Glutamatergic neuron (in vitro differentiated cells): ENCODE data around the gene CHRM2. TPM values are rescaled to one million over a fixed set of nuclear protein-coding genes. Genes with fewer than 3 reads are reported as not detected.

Source experiments
- DNase-seq: peaks from one replicate; pipeline ENCODE4 v3.0.0; 2022
- H3K27ac Mint-ChIP-seq: one replicate; pipeline ENCODE4 v1.8.0; 2020; ENCODE audit warnings: mild to moderate bottlenecking, mixed read lengths, inconsistent platforms; ENCODE audit not compliant: unreplicated experiment
- H3K27me3 Mint-ChIP-seq: one replicate; pipeline ENCODE4 v1.8.0; 2020; ENCODE audit warnings: mild to moderate bottlenecking, moderate library complexity, mixed read lengths, inconsistent platforms; ENCODE audit not compliant: unreplicated experiment
- H3K36me3 Mint-ChIP-seq: one replicate; pipeline ENCODE4 v1.8.0; 2020; ENCODE audit warnings: mild to moderate bottlenecking, mixed read lengths, inconsistent platforms; ENCODE audit not compliant: unreplicated experiment
- H3K4me1 Mint-ChIP-seq: one replicate; pipeline ENCODE4 v1.8.0; 2020; ENCODE audit warnings: mild to moderate bottlenecking, low read depth, mixed read lengths, inconsistent platforms; ENCODE audit not compliant: unreplicated experiment
- H3K4me3 Mint-ChIP-seq: one replicate; pipeline ENCODE4 v1.8.0; 2020; ENCODE audit warnings: mild to moderate bottlenecking, mixed read lengths, inconsistent platforms; ENCODE audit not compliant: unreplicated experiment
- H3K9me3 Mint-ChIP-seq: one replicate; pipeline ENCODE4 v1.8.0; 2020; ENCODE audit warnings: mild to moderate bottlenecking, moderate library complexity, mixed read lengths, inconsistent platforms; ENCODE audit not compliant: unreplicated experiment
- CTCF ChIP-seq: fragments of 200-600 bp; sonication (generic); IDR thresholded peaks from one replicate; pipeline ENCODE4 v1.5.0; 2021; ENCODE audit not compliant: partially characterized antibody, unreplicated experiment
- total RNA-seq: library from RNA; stranded (reverse); fragmentation: NEBNext Ultra II Directional; extraction: Animal tissue kit (Norgen Biotek cat#: 25700); gene quantifications from one replicate; pipeline ENCODE4 v1.2.1, GENCODE V29; 2021; ENCODE audit not compliant: unreplicated experiment

Gene CHRM2
- total RNA-seq, 1 donor from 2014 or later = not detected

DNA sequence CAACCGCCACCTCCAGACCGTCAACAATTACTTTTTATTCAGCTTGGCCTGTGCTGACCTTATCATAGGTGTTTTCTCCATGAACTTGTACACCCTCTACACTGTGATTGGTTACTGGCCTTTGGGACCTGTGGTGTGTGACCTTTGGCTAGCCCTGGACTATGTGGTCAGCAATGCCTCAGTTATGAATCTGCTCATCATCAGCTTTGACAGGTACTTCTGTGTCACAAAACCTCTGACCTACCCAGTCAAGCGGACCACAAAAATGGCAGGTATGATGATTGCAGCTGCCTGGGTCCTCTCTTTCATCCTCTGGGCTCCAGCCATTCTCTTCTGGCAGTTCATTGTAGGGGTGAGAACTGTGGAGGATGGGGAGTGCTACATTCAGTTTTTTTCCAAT is 146.6 kb downstream of the CHRM2 start:
- no peaks in the 10 kb centered on the region for H3K4me1 Mint-ChIP-seq
- H3K27me3 Mint-ChIP-seq = no peaks in the 10 kb centered on the region
- TF ChIP-seq CTCF = no peak
- H3K27ac Mint-ChIP-seq = no peak overlapping the region
- H3K36me3 Mint-ChIP-seq = no peaks in the 10 kb centered on the region
- no peaks in the 10 kb centered on the region for H3K9me3 Mint-ChIP-seq
- DNase-seq = no peak
- no peak overlapping the region for H3K4me3 Mint-ChIP-seq

DNA sequence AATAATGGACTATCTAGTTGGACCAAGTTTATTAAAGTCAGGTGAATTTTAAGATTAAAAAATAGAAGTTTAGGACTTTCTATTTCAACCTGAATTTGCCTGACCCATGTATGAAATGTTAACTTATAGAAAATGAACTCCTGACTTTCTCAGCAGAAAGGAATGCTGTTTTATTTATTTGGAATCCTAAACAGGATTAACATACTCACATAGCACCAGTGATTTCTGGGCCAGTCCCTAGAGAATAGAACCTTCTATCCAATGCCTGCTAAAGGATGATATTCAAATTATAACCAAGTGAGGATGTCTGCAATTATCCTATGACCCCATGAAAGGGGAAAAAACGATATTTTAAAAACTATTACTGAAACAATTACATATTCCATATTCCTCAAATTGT is 148.8 kb downstream of the CHRM2 start:
- no peak overlapping the region for H3K27ac Mint-ChIP-seq

GRCh38 chr7:137018468-137018867 is 150.0 kb downstream of the CHRM2 start:
- no peak for TF ChIP-seq CTCF
- no peaks in the 10 kb centered on the region for H3K9me3 Mint-ChIP-seq
- no peak overlapping the region for H3K4me3 Mint-ChIP-seq
- H3K27me3 Mint-ChIP-seq = no peaks in the 10 kb centered on the region
- no peaks in the 10 kb centered on the region for H3K4me1 Mint-ChIP-seq
- H3K36me3 Mint-ChIP-seq = no peaks in the 10 kb centered on the region
- no peak for DNase-seq
- no peak overlapping the region for H3K27ac Mint-ChIP-seq

More for the DNA sequence above, 148.8 kb downstream of the CHRM2 start:
- no peak for DNase-seq
- Mint-ChIP-seq H3K4me3 (no peak overlapping the region), H3K9me3 (no peaks in the 10 kb centered on the region), H3K4me1 (no peaks in the 10 kb centered on the region), H3K36me3 (no peaks in the 10 kb centered on the region), H3K27me3 (no peaks in the 10 kb centered on the region)
- no peak for TF ChIP-seq CTCF

GRCh38 chr7:137020351-137020750 is 151.9 kb downstream of the CHRM2 start:
- Mint-ChIP-seq H3K27ac (no peak overlapping the region), H3K27me3 (no peaks in the 10 kb centered on the region), H3K4me3 (no peak overlapping the region), H3K36me3 (no peaks in the 10 kb centered on the region), H3K9me3 (no peaks in the 10 kb centered on the region), H3K4me1 (no peaks in the 10 kb centered on the region)
- no peak for TF ChIP-seq CTCF
- no peak for DNase-seq

- no peak for DNase-seq
- no peaks in the 10 kb centered on the region for H3K9me3 Mint-ChIP-seq
- H3K27ac Mint-ChIP-seq = no peak overlapping the region
- no peak overlapping the region for H3K4me3 Mint-ChIP-seq
- H3K4me1 Mint-ChIP-seq = no peaks in the 10 kb centered on the region
- no peaks in the 10 kb centered on the region for H3K36me3 Mint-ChIP-seq
- no peak for TF ChIP-seq CTCF
- no peaks in the 10 kb centered on the region for H3K27me3 Mint-ChIP-seq
Observed at GRCh38 chr7:137025469-137026175, 157.2 kb downstream of the CHRM2 start.
